NCI-H2171 (cell line): ENCODE measurements around the gene MZT1.

Experiments
- DNase-seq: peaks from one replicate; lab custom pipeline; 2025; lab: John Stamatoyannopoulos, UW

The MZT1 gene

DNA sequence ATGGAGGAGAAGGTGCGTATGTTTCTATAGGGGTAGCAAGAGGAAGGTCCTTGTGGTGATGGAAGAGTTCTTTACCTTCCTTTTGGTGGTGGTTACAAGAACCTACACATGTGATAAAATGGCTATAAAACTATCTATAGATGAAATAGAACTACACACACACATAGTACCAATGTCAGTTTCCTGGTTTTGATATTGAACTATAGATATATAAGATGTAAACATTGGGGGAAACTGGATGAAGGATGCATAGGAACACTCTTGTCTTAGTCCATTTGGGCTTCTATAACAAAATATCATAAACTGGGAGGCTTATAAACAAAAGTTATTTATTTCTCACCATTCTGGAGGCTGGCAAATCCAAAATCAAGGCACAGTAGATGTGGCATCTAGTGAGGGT is 47.1 kb downstream of the MZT1 start:
- DNase-seq: no peak

DNA sequence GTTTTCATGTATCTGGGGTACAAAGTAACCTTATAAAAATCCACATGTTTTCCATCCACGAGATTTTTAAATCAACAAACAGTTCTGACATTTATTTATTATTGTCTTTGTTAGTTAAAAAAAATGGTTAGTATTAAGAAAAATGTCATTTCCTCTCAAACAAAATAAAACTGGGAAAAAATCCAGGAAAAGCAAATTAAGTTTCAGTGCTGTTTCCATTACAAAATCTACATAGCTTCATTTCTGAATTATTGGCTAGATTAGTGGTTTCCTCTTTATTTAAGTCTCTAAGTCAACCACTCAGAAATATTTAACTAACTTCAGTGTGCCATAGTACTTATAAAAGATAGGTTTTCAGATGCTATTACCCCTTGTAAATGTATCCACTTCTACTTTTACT is 49.1 kb downstream of the MZT1 start:
- no peak for DNase-seq

DNA sequence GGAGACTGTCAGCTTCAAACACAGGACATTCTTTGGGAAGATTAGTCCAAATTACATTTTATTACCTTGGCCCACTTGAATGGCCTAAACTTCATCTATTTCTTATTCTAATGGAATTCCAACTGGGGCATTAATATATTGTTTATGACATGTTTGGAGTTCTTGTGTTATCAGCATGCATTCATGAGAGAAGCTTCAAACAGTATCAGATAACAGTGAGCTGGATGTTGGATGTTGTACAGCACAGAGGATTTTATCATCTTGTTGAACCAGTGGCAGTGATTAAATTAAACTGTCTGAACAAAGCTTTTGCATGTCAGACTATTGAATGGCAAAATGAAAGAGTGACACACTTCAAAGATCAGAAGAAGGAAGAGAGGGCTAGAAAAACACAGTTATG is 50.0 kb downstream of the MZT1 start:
- no peak for DNase-seq

DNA sequence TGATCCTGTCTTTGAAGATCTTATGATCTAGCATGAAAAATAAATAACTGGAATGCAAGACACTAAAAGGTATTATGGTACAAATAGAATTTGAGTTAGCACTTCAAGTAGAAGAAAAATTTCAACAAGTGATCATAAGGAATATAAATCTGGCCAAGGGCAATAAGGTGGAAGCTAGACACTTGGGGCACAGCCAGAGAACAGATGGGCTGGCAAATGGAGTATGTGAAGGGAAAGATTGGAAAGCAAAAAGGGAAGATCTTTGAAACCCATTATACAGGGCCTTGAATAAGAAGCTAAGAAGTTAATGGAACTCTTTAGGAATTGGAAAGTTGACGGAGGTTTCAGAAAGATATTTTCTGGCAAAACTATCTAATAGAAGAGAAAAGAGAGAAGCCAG is 61.0 kb downstream of the MZT1 start:
- DNase-seq: no peak

DNA sequence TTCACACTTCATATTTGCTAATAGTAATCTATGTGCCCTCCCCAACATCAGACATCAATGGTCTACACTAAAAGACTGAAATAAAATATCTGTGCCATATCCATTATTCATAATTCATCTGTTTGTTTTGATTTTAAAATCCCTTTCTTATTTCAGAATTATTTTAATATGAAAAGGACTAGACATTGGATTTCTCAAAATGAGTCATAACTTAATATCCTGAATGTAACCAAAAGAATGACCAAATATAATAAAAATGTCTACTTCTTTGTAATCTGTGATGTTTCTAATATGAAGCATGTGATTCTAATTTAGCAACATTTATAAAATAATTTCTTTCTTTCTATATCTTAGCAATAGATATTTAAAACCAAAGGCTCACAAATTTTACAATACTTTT is 64.9 kb downstream of the MZT1 start:
- DNase-seq: no peak
